Measurements from ENCODE around the gene LIG1.

GRCh38 chr19:48113190-48113917 is 56.8 kb downstream of the LIG1 start:
- no peak for TF ChIP-seq EZH2 (IDR thresholded peaks at IDR 0.05; ENCODE audit: insufficient read depth, poor library complexity, severe bottlenecking)
- no peak for TF ChIP-seq EZH2phosphoT487 (IDR thresholded peaks at IDR 0.05; ENCODE audit: insufficient read depth, low read depth)
